HG03469 (cell line): ENCODE data around the gene MRPS17.

Source experiments
- ATAC-seq: cut with Tn5 transposase; IDR thresholded peaks from one replicate; pipeline ENCODE4 v1.9.1; 2021; ENCODE audit warnings: mild to moderate bottlenecking, moderate library complexity, moderate number of reproducible peaks; ENCODE audit not compliant: unreplicated experiment

The MRPS17 gene

GRCh38 chr7:55970561-55970960 lies 18.9 kb downstream of the MRPS17 start:
- ATAC-seq: no peak

- ATAC-seq: no peak
Measured at GRCh38 chr7:55970978-55971377, 19.3 kb downstream of the MRPS17 start.

GRCh38 chr7:55973747-55974250 lies 22.1 kb downstream of the MRPS17 start:
- ATAC-seq: no peak

GRCh38 chr7:55975988-55976633 lies 24.4 kb downstream of the MRPS17 start:
- no peak for ATAC-seq

GRCh38 chr7:55977831-55978230 lies 26.2 kb downstream of the MRPS17 start:
- no peak for ATAC-seq

- no peak for ATAC-seq
Measured at GRCh38 chr7:55980266-55980665, 28.6 kb downstream of the MRPS17 start.

DNA sequence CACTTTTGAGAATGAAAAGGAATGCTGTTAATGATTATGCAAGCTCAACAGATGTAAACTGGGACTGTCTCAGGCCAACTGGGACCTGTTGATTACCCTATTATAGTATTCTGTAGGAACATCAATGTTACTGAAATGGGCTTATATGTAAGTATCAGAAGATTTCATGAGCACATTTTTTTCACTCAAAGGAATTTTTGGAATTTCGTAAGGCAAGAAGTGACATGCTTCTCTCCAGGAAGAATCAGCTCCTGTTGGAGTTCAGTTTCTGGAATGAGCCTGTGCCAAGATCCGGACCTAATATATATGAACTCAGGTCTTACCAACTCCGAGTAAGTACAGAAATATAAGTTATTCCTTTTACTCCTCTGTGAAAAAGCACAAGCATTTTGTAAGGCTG lies 31.9 kb downstream of the MRPS17 start:
- ATAC-seq: no peak

- ATAC-seq: no peak
Measured at GRCh38 chr7:55992346-55992745, 40.7 kb downstream of the MRPS17 start.

DNA sequence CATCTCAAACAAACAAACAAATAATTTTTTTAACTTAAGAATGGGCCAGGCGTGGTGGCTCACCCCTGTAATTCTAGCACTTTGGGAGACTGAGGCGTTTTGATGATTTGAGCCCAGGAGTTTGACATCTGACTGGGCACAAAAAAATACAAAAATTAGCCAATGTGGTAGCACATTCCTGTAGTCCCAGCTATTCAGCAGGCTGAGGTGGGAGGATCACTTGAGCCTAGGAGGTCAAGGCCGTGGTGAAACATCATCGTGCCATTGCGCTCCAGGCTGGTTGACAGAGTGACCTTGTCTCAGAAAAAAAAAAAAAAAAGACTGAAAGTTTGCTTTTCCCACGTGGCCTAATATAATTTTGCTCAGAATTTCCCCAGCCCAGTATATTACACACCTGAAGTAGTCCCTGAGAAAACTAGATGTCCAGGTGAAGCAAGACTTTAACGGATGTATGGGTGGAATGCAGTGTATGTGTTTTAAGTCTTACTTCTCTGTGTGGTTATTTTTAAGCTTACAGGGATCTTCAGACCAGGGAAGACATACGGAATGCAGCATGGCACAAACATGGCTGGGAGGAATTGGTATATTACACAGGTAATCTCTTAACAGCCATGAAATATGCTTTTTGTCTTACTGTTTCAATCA lies 45.3 kb downstream of the MRPS17 start:
- no peak for ATAC-seq

DNA sequence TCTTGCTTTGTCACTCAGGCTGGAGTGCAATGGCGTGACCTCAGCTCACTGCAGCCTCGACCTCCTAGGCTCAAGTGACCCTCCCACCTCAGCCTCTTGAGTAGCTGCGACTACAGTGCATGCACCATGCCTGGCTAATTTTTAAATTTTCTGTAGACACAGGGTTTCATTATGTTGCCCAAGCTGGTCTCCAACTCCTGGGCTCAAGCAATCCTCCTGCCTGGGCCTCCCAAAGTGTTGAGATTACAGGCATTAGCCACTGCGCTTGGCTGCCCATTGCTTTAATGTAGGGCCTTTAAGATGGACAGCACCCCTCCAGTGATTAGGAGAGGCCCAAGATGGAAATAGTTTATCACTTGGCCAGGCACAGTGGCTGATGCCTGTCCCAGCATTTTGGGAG lies 52.1 kb downstream of the MRPS17 start:
- no peak for ATAC-seq
